PFSK-1 (cell line): ENCODE measurements around the gene RHBG.

Experiments
- FOXP2 ChIP-seq: optimal IDR thresholded peaks from 2 replicates; pipeline ENCODE3; 2011; ENCODE audit warnings: borderline replicate concordance, control low read depth, inconsistent platforms; ENCODE audit not compliant: insufficient read depth; ENCODE audit errors: extremely low read length, extremely low read depth
- POLR2AphosphoS5 ChIP-seq: IDR thresholded peaks from 2 replicates; pipeline ENCODE4 v1.6.1; 2012; ENCODE audit warnings: low read depth, mild to moderate bottlenecking, control low read depth, low read length, moderate library complexity
- REST ChIP-seq, 2 experiments: IDR thresholded peaks; 2 replicates each; pipeline versions ENCODE4 v1.6.1 to v1.8.0; 2011 to 2012; ENCODE audit warnings: low read depth in 2 of 2, low read length in 2 of 2, control low read depth in 1 of 2, inconsistent platforms in 1 of 2, mild to moderate bottlenecking in 1 of 2, moderate library complexity in 1 of 2; ENCODE audit not compliant: insufficient read depth in 1 of 2
- SIN3A ChIP-seq: IDR thresholded peaks from 2 replicates; pipeline ENCODE4 v1.6.1; 2012; ENCODE audit warnings: mild to moderate bottlenecking, low read length, moderate library complexity, borderline replicate concordance; ENCODE audit not compliant: insufficient read depth
- TAF1 ChIP-seq: IDR thresholded peaks from 2 replicates; pipeline ENCODE4 v1.6.1; 2012; ENCODE audit warnings: low read length, control low read depth, borderline replicate concordance; ENCODE audit not compliant: insufficient read depth

RHBG gene

GRCh38 chr1:156430303-156430702, 61.3 kb downstream of the RHBG start:
- no peak for TF ChIP-seq TAF1
- TF ChIP-seq FOXP2: no peak
- no peak for TF ChIP-seq SIN3A
- no peak for TF ChIP-seq REST (IDR thresholded peaks at IDR 0.05; ENCODE audit: insufficient read depth in 1 of 2, low read depth in 2 of 2, low read length in 2 of 2)
- no peak for TF ChIP-seq POLR2AphosphoS5

DNA sequence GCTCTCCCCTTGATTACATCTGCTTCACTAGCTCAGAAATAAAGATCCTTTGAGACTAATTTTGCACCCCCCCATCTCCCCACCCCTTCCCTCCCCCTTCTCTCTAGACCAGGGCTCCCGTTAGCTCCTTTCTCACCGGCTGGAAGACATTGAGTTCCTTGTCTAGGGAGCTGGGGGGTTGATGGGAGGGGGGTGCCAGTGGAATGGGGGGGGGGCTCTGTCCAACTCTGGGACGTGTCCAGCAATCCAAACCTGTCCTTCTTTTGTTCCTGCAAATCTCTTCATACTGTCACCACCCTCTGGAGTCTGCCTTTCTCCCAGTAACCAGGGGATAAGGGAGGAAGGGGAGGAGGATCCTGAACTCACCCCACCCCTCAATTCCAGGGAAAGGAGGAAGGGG, 61.9 kb downstream of the RHBG start:
- TF ChIP-seq REST (IDR thresholded peaks at IDR 0.05; ENCODE audit: insufficient read depth in 1 of 2, low read depth in 2 of 2, low read length in 2 of 2) (no peak), FOXP2 (no peak), POLR2AphosphoS5 (no peak), TAF1 (no peak), SIN3A (no peak)

GRCh38 chr1:156431366-156431765, 62.4 kb downstream of the RHBG start:
- TF ChIP-seq SIN3A: no peak
- no peak for TF ChIP-seq TAF1
- no peak for TF ChIP-seq FOXP2
- no peak for TF ChIP-seq REST (IDR thresholded peaks at IDR 0.05; ENCODE audit: insufficient read depth in 1 of 2, low read depth in 2 of 2, low read length in 2 of 2)
- no peak for TF ChIP-seq POLR2AphosphoS5

DNA sequence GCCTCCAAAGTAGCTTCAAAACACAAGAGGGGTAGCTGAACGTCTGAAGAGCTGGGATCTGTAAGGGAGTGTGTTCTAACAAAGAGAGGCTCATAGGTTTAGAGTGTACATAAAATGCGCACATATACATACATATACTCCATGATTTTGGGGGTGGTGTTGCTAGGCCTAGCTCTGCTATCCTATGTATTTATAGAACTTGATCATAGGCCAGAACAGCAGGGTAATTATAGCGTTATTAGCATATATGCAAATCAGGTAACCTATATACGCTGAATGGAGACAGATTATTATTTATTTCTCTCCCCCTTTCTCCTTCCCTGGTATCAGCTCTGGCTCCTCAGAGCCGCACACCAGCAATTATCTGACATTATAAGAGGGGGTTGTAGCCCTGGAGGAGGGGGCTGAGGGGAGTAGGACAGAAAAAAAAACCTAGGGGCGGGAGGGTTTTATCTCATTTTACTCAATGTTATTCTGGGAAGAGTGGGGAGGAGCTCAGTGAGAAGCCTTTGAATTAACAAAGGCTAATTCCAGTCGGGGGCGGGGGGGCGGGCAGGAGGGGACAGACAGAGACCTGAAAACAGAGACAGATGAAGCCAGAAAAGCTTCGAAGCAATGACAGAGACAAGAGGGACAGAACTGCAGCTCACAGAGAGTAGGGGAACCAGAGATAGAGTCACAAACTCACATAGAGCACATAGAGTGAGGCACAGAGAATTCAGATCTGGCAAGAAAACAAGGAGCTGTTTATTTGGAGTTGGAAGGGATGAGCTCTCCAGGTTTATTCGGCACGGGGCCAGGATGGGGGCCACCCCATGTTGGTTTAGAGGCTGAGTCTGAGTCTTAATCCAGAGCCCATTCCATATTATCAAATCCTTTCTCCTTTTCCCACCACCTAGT, 63.0 kb downstream of the RHBG start:
- TF ChIP-seq POLR2AphosphoS5 (no peak), FOXP2 (no peak), SIN3A (no peak), TAF1 (no peak), REST (IDR thresholded peaks at IDR 0.05; ENCODE audit: insufficient read depth in 1 of 2, low read depth in 2 of 2, low read length in 2 of 2) (no peak)
